ENCODE data around the gene SDR9C7.

DNA sequence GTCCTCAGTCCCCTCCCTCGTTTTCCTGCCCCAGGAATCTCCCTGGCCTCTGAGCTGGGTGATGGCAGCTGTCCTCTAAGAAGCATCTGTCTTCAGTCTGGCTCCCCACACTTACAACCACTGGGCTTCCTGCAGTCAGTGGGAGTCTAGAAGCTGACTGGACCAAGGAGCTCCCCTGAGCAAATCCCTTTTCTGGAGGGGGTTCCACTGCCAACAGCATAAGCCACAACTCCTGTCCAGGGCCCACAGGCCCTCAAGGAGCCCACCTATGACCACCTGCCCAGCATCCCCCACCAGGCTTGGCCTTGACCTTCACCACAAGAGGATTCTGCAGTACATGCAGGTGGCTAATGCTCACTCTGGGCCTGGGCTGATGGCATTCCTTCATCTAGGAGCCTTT lies 19.1 kb upstream of the SDR9C7 start:
- TF ChIP-seq, protein P1, sequence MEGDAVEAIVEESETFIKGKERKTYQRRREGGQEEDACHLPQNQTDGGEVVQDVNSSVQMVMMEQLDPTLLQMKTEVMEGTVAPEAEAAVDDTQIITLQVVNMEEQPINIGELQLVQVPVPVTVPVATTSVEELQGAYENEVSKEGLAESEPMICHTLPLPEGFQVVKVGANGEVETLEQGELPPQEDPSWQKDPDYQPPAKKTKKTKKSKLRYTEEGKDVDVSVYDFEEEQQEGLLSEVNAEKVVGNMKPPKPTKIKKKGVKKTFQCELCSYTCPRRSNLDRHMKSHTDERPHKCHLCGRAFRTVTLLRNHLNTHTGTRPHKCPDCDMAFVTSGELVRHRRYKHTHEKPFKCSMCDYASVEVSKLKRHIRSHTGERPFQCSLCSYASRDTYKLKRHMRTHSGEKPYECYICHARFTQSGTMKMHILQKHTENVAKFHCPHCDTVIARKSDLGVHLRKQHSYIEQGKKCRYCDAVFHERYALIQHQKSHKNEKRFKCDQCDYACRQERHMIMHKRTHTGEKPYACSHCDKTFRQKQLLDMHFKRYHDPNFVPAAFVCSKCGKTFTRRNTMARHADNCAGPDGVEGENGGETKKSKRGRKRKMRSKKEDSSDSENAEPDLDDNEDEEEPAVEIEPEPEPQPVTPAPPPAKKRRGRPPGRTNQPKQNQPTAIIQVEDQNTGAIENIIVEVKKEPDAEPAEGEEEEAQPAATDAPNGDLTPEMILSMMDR (IDR thresholded peaks at IDR 0.05), result no peak
- TF ChIP-seq POLR2A (IDR thresholded peaks at IDR 0.05), result no peak
